ENCODE measurements around the gene CAPZB.

CAPZB gene

DNA sequence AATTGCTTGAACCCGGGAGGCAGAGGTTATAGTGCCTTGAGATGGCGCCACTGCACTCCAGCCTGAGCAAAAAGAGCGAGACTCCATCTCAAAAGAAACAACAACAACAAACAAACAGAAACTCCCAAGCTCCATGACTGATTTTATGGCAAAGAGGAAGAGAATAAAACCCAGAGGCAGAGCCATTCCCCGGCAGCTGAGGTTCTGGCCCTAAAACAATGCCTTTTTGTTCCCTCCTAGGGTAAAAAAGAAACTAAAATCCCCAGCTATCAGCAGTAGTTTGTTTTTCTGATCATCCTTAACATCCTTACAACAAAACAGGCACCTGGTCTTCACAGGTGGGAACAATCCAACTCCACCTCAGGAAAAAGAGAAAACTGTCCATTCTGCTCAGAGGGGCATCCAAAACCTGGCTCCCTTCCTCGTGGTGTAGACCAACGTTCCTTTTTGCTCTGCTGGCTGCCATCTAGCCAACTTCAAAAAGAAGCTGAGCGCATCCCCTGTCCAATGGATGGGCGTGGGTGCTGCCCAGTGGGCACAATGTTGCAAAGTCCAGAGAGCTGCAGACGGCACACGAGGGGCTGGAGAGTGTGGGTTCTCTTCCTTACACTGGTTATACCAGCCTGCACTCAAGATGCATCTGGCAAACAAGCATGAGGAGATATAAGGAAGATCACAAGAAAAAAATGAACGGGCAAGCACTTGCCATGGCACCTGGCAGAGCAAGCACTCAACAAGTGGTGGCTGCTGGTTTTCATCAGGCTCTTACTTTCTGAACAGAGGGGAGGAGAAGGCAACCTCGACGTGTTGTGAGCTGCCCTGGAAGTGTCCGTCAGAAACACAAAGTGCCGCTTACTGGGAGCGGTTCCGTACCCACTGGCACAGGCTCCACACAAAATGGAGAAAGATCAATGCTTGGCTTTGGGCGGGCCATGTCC, 118.5 kb downstream of the CAPZB start:
- peaks cover 13% of the 10 kb centered on the region for H3K4me1 Mint-ChIP-seq
- no peak overlapping the region for H3K27ac Mint-ChIP-seq
- H3K36me3 Mint-ChIP-seq, result peaks cover 28% of the 10 kb centered on the region
- no peaks in the 10 kb centered on the region for H3K9me3 Mint-ChIP-seq
- no peak overlapping the region for H3K4me3 Mint-ChIP-seq
- no peaks in the 10 kb centered on the region for H3K27me3 Mint-ChIP-seq
- no peak for ATAC-seq

DNA sequence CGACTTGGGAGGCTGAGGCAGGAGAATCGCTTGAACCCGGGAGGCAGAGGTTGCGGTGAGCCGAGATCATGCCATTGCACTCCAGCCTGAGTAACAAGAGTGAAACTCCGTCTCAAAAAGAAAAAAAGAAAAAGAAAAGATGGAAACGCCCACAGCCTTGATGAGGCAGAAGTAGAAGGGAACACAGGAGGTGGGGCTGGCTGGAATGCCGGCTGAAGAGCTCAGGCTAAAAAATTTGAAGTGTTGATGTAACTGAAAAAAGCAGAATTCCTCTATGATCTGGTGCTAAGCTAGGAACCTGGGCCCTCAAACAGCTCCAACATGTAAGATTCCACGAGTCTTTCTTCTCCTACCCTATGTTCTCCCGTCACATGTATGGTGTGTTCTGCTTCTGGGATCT, 119.6 kb downstream of the CAPZB start:
- H3K27ac Mint-ChIP-seq, result no peak overlapping the region
- H3K27me3 Mint-ChIP-seq, result no peaks in the 10 kb centered on the region
- no peaks in the 10 kb centered on the region for H3K9me3 Mint-ChIP-seq
- H3K36me3 Mint-ChIP-seq, result peaks cover 25% of the 10 kb centered on the region
- H3K4me1 Mint-ChIP-seq, result peaks cover 13% of the 10 kb centered on the region
- no peak for ATAC-seq
- no peak overlapping the region for H3K4me3 Mint-ChIP-seq

DNA sequence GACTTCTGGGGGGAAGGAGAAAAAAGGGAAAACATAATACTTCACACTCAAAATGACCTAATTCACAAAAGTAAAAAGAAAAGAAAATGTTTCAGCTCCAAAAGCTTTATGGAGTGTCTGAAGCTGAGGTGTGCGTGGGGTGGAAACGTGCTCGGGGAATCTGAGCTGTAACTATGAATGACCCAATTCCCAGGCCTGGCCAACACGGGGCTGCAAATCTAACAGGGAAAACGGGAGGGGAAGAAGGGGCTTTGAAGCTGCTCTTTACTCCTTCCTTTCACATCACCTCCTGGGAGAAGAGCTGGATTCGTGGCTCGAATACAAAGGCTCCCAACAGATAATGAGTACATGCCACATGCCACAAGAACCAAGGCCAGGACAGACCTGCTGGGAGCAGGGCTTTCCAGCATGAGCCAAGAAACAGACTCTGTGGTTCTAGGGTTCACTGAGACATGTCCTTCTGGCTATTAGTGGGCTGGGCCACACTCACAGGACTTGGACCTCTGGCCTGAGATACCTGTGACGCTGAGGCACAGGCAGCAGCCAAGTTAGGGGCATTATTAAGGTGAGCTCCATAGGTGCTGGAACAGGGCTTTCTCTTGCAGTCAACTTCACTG, 121.7 kb downstream of the CAPZB start:
- no peak for ATAC-seq
- H3K27ac Mint-ChIP-seq, result no peak overlapping the region
- no peak overlapping the region for H3K4me3 Mint-ChIP-seq
- H3K36me3 Mint-ChIP-seq, result peaks cover 24% of the 10 kb centered on the region
- no peaks in the 10 kb centered on the region for H3K9me3 Mint-ChIP-seq
- H3K4me1 Mint-ChIP-seq, result peaks cover 13% of the 10 kb centered on the region
- no peaks in the 10 kb centered on the region for H3K27me3 Mint-ChIP-seq

DNA sequence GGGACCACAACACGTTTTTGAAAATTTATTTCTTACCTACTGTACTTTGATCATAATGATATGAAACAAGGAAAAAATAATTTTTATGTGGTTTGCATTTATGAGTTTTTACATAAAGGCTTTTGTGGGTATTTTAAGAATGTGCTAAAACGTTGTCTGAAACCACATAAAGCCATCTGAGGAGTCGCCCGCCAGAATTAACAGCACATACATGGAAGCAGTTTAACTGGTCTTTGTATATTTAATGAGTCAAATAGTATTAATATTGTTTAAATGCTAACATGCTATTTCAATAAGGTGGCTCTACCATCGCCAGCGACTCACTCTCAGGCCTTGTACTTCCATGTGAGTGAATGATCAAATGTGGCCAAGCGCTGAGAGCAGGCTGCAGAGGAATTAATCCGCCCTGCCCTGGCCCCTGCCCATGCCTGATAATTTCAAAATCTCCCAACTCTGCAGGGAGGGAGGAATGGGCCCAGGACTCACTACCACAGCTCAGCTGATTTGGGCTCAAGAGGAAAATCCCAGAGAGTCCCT, 123.7 kb downstream of the CAPZB start:
- no peaks in the 10 kb centered on the region for H3K9me3 Mint-ChIP-seq
- no peaks in the 10 kb centered on the region for H3K27me3 Mint-ChIP-seq
- peaks cover 18% of the 10 kb centered on the region for H3K36me3 Mint-ChIP-seq
- no peak overlapping the region for H3K4me3 Mint-ChIP-seq
- no peak for ATAC-seq
- peaks cover 7% of the 10 kb centered on the region for H3K4me1 Mint-ChIP-seq
- no peak overlapping the region for H3K27ac Mint-ChIP-seq

DNA sequence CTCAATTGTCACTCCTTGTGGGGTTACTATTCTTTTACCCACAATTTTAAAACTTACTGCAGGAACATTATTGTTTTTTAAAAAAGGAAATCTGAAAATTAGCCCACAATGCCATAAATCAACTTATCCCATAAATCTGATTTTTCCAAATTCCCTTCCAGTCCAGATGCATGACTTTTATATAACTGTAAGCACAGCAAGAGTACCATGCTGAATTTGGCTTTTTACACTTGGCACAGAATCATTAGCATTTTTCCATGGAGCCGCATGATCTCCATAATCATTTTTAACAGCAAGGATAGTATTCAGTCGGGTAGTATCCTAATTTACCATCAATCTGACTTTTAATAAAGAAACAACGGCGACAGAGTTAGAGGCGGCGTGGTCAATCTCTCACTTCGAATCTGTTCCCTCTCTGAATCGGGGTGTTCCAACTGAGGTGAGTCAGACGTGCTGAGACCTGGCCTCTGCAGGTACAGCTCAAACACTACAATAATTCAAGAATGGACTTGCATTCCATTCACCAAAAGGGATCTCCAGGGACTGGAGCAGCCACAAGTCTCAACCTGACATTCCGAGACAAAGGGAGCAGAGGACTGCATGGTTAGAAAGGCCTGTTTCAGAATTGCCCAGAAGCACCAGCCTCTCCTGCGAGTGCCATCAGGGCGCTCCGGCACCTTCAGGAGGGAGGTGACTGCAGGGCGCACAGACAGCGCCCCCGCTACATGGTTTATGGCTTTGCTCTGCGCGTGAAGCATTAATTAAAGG, 124.3 kb downstream of the CAPZB start:
- no peak for ATAC-seq
- H3K4me3 Mint-ChIP-seq, result no peak overlapping the region
- H3K27me3 Mint-ChIP-seq, result no peaks in the 10 kb centered on the region
- peaks cover 7% of the 10 kb centered on the region for H3K4me1 Mint-ChIP-seq
- H3K36me3 Mint-ChIP-seq, result peaks cover 19% of the 10 kb centered on the region
- H3K27ac Mint-ChIP-seq, result no peak overlapping the region
- no peaks in the 10 kb centered on the region for H3K9me3 Mint-ChIP-seq

DNA sequence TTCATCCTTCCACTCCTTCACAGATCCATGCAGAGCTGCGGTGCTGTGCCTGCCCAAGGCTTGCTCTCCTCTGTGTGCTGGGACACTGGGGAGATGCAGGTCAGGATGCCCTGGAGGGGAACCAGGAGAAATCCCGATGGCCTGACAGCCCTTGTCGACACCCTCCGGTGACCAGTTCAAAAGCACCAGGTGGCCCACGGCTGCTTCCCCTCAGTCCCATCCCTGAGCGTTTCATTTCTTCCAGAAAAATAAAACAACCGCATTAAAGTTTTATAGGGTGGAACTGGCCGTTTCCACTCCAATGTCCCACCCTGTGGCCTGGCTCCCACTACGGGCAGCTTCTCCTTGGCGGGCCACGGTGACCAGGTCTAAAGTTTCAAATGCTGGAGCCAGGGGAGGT, 124.9 kb downstream of the CAPZB start:
- H3K27ac Mint-ChIP-seq, result no peak overlapping the region
- peaks cover 4% of the 10 kb centered on the region for H3K4me1 Mint-ChIP-seq
- no peaks in the 10 kb centered on the region for H3K27me3 Mint-ChIP-seq
- H3K36me3 Mint-ChIP-seq, result peaks cover 20% of the 10 kb centered on the region
- no peak for ATAC-seq
- H3K4me3 Mint-ChIP-seq, result no peak overlapping the region
- H3K9me3 Mint-ChIP-seq, result no peaks in the 10 kb centered on the region

DNA sequence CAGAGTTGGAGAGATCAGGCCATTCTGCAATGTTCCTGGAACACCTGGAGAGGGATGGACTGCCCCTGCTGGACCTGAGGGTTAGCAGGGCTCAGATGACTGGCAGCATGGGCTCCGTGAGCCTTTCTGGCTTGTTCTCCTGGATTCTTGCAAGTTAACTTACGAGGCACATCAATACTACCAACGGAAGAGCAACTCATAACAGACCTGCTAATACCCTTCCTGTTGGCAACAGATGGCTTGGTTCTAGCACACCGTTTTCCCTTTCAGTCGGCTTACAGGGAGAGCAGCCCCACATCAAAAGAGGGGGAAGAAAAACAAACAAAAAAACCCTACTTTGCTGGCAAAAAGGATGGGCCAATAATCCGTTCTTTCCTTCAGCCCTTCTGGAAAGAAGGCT, 125.3 kb downstream of the CAPZB start:
- Mint-ChIP-seq H3K9me3 (no peaks in the 10 kb centered on the region), H3K36me3 (peaks cover 23% of the 10 kb centered on the region), H3K4me3 (no peak overlapping the region), H3K27ac (no peak overlapping the region), H3K4me1 (peaks cover under 1% of the 10 kb centered on the region), H3K27me3 (no peaks in the 10 kb centered on the region)
- no peak for ATAC-seq

DNA sequence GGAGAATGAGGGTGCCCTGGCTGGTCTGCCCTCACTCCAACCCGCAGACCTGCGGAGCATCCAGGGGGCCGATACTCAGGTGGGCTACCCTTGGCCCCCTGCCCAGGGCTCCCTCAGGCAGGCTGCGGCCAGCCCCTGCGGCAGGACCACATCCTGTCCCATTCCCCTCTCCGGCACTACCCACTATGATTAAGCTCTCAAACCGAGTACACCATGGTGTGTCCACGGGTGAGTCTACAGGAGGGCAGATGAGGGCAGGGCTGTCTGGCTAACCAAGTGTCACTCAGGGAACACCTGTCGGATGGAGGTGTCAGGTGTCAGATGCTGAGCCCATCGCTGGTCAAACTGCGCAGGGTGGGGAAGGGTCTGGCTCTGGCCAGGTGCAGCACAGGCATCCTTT, 126.0 kb downstream of the CAPZB start:
- peaks cover 22% of the 10 kb centered on the region for H3K36me3 Mint-ChIP-seq
- ATAC-seq, result no peak
- no peaks in the 10 kb centered on the region for H3K9me3 Mint-ChIP-seq
- H3K4me3 Mint-ChIP-seq, result no peak overlapping the region
- H3K4me1 Mint-ChIP-seq, result no peaks in the 10 kb centered on the region
- no peak overlapping the region for H3K27ac Mint-ChIP-seq
- no peaks in the 10 kb centered on the region for H3K27me3 Mint-ChIP-seq

DNA sequence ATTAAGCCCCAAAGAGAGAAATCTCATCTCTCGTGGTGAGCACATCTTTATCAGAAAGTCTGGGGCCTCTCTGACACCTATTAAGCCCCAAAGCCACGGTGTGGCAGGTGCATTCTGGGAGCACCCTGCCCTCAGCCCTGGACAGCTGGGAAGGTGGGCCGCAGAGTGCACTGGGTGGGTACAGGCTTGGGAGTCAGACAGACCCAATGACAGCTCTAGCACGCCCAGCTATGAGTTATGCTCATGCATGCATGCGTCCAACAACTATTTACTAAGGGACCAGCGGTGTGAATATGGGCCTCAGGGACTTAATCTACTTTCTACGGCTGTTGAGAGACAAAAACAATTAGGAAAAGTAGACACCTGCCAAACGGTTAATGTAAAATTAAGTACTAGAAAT, 126.6 kb downstream of the CAPZB start:
- peaks cover 22% of the 10 kb centered on the region for H3K36me3 Mint-ChIP-seq
- no peak overlapping the region for H3K4me3 Mint-ChIP-seq
- H3K4me1 Mint-ChIP-seq, result no peaks in the 10 kb centered on the region
- no peak overlapping the region for H3K27ac Mint-ChIP-seq
- no peaks in the 10 kb centered on the region for H3K27me3 Mint-ChIP-seq
- no peaks in the 10 kb centered on the region for H3K9me3 Mint-ChIP-seq
- no peak for ATAC-seq

DNA sequence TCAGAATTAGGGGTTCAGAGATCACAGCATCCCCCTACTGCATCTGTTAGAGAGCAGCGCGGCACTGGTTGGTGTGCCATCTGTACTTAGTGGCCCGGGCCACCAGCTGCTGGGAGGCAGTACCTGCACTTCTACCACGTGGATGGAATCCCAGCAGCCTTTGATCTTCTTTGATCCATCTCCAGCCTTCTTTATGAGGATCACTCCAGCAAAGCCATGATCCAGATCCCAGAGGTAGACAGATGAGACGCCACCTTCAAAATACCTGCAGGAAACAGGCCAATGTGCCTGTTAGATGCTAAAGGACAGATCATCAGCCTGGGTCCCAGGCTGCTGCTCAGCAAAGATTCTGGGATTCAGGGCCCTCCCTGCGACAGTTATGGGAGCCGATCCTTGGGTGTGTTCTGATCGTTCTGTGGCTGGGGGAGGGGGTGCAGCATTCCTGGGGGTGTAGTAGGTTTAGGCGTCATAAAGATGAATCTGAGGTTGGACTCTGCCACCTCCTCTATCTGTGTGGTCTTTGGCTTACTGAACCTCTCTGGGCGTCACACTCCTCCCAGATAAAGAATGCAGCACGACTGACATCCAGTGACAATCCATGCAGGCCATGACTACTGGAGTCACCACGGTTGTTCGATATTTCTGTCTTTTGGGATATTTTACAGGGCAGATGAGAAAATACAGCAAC, 127.9 kb downstream of the CAPZB start:
- H3K4me1 Mint-ChIP-seq, result no peaks in the 10 kb centered on the region
- ATAC-seq, result no peak
- H3K27me3 Mint-ChIP-seq, result no peaks in the 10 kb centered on the region
- H3K36me3 Mint-ChIP-seq, result peaks cover 30% of the 10 kb centered on the region
- H3K9me3 Mint-ChIP-seq, result no peaks in the 10 kb centered on the region
- no peak overlapping the region for H3K27ac Mint-ChIP-seq
- H3K4me3 Mint-ChIP-seq, result no peak overlapping the region

DNA sequence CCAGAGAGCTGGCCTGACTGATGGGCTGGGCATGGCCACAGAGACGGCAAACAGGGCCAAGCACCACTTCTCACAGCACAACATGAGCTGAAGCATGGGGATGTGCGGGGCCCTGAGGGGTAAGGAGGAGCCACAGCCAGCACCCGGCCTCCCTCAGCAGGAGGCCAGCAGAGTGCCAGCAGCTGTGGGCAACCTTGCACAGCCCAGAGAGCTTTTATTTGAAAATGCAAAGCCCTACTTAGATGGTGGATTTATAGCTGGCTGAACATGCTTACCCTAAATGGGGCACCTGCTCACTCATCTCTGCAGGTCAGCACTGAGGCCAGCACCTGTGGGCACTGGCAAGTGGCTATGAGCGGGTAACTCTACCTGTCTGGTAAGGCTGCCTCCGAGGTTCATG, 129.1 kb downstream of the CAPZB start:
- no peak overlapping the region for H3K27ac Mint-ChIP-seq
- H3K9me3 Mint-ChIP-seq, result no peaks in the 10 kb centered on the region
- peaks cover 40% of the 10 kb centered on the region for H3K36me3 Mint-ChIP-seq
- no peak for ATAC-seq
- H3K27me3 Mint-ChIP-seq, result no peaks in the 10 kb centered on the region
- no peak overlapping the region for H3K4me3 Mint-ChIP-seq
- H3K4me1 Mint-ChIP-seq, result no peaks in the 10 kb centered on the region

DNA sequence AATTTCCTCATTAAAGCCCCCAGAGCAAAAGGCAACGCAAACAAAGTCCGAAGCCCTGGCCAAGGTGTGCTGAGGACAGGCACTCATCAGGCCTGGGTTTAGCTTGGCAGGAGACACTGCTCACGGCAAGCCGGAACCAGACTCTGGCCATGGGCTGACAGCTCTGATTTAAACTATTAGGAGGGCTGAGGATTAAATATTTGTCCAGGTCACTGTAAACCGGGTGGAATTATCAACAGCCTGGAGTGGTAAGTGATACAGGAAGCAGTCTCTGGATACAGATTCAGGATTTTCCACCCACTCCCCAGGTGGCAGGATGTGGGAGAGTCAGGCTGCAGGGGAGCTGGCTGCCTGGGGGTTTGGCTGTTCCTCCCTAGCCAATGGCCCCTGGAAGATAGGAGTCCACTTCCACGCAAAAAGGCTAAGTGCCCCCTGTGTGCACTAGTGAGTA, 130.8 kb downstream of the CAPZB start:
- H3K36me3 Mint-ChIP-seq, result peaks cover 50% of the 10 kb centered on the region

DNA sequence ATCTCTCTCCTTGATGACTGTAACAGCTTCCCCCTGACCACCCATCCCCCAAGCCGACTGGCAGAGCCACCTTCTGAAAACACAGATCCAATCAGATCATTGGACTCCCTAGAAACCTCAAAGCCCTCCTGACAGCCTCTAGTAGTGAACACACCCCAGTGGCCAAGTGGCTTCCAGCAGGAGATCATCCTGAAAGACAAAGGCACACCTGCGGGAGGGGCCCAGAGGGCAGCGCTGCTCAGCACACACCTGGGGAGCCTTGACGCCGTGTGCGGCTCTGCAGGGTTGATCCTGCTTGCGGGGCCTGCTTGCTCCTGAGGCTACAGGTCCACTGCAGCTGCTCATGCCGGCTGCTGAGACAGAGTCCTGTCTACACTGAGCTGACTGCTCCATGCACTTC, 131.7 kb downstream of the CAPZB start:
- Mint-ChIP-seq H3K9me3 (no peaks in the 10 kb centered on the region), H3K4me1 (peaks cover 2% of the 10 kb centered on the region), H3K27me3 (no peaks in the 10 kb centered on the region), H3K36me3 (peaks cover 55% of the 10 kb centered on the region), H3K4me3 (no peak overlapping the region), H3K27ac (no peak overlapping the region)
- no peak for ATAC-seq

More for the DNA sequence above, 130.8 kb downstream of the CAPZB start:
- H3K27ac Mint-ChIP-seq, result no peak overlapping the region
- no peak for ATAC-seq
- H3K4me1 Mint-ChIP-seq, result no peaks in the 10 kb centered on the region
- H3K4me3 Mint-ChIP-seq, result no peak overlapping the region
- no peaks in the 10 kb centered on the region for H3K27me3 Mint-ChIP-seq
- no peaks in the 10 kb centered on the region for H3K9me3 Mint-ChIP-seq

DNA sequence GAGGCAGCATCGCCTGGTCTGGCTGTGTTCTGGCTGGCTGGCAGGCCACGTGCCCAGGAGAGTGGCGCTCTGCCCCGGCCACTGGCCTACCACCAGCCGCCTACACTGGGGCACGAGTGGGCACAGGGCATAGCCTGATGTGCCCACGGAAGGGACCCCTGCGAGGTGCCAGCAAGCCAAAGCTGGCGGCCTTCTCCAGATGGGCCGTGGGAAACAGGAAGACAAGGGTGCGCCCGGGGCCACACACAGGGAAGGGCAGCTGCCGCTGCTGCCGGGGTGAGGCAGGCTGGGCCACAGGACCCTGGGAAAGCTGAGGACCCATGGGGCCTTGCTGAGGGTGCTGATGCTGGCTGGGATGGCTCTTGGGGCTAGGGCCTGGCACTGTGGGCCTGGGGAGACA, 132.5 kb downstream of the CAPZB start:
- Mint-ChIP-seq H3K4me3 (no peak overlapping the region), H3K9me3 (no peaks in the 10 kb centered on the region), H3K36me3 (peaks cover 55% of the 10 kb centered on the region), H3K4me1 (peaks cover 7% of the 10 kb centered on the region), H3K27me3 (no peaks in the 10 kb centered on the region), H3K27ac (no peak overlapping the region)
- ATAC-seq, result no peak

DNA sequence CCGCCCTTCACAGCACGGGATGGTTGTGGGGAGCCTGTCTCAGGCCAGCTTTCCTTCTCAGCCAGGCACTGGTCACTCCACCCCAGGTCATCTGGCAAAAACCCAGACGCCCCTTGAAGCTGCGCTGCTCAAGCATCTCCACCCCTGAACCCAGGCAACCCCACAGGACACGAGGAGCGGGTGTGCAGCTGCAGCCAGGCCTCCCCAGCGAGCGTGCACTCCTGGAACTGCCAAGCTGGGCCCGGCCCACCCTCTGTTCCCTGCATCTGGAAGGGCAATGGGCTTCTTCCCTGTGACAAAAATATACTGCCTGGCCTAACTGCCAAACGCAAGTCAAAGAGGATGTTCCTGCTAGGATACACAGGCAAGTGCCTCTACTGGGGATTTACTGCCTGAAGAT, 133.5 kb downstream of the CAPZB start:
- no peak for ATAC-seq

More for the DNA sequence above, 133.5 kb downstream of the CAPZB start:
- Mint-ChIP-seq H3K4me3 (no peak overlapping the region), H3K36me3 (peaks cover 55% of the 10 kb centered on the region), H3K27ac (no peak overlapping the region), H3K9me3 (no peaks in the 10 kb centered on the region), H3K4me1 (peaks cover 7% of the 10 kb centered on the region), H3K27me3 (no peaks in the 10 kb centered on the region)
